Inflammatory macrophage treated with lipopolysaccharide for 4 hours (primary cell): ENCODE measurements around the gene UPF1.

Source experiments
- DNase-seq: peaks from one replicate; pipeline ENCODE4 v3.0.0-alpha.2; 2020

The UPF1 gene

DNA sequence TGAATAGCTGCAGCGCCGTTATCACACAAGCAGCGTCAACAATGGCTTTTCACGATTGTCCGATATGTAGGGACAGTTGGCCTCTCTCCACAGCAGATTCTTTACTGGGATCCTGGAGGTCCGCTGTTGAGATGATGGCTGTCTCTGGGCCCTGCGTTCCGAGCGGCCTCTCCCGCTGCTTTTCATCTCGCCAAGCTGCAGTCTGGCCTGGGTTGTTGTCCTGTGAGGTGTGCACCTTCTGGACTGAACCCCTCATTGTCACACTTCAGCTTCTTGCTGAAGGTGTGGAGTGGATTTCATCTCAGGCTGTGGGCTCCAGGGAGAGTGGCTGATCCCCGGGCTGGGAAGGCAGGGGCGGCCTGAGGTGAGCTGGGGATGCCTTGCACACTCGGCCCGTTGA is 9.6 kb downstream of the UPF1 start:
- no peak for DNase-seq

DNA sequence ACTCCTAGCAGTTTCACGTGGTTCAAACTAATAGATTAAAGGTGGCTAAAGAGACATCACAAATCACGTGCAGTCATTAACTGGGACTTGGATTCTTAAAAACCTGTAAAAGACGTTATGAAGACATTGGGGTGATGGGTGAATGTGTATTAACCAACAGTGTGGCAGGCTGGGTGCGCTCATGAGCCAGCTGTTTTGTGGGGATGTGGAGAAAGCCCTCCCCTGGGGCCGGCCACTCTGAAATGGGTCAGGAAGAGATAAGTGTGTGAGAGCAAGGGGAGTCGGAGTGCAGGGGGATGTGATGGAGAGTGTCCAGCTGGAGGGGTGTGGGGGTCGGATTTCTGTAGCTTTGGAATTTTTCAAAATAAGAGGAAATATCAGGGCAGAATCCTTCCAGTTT is 10.4 kb downstream of the UPF1 start:
- DNase-seq = no peak

DNA sequence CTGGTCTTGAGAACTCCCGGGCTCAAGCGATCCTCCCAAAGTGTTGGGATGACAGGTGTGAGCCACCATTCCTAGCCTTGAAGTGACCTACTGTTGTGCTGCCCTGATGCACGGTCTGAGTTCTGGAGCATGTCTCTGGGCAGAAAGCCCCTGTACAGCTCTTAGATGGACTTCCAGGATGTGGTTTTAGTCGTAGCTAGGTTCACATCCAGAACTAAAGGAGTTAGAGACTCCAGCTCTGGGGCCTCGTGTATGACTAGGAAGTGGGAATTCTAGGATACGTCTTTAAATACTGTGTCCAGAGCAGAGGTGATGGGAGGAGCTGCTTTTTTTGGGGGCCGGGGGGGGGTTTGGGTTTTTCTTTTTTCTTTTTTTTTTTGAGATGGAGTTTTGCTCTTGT is 12.2 kb downstream of the UPF1 start:
- DNase-seq = no peak

DNA sequence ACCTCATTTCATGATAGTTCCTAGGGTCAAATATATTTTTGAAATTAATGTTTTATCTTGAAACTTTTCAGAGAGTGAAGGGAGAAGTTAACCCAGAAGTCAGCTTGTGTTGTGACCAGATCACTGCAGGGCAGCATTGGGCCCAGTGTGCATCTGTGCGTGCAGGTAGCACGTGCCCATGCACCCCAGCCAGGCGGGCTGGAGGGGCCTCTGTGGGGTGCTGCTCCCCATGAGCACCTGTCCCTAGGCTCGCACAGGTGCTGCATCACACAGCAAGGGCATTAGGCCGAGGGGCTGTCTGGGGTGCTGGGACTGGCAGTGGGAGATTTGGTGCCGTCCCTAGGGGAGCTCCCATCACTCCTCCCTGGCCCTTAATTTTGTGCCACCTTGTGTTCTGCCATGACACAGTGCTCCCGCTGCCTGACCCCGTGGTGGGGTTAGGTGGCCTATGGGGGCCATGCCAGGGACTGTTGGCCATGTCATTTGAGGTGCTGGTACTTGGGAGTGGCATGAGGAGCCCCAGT is 13.1 kb downstream of the UPF1 start:
- no peak for DNase-seq

DNA sequence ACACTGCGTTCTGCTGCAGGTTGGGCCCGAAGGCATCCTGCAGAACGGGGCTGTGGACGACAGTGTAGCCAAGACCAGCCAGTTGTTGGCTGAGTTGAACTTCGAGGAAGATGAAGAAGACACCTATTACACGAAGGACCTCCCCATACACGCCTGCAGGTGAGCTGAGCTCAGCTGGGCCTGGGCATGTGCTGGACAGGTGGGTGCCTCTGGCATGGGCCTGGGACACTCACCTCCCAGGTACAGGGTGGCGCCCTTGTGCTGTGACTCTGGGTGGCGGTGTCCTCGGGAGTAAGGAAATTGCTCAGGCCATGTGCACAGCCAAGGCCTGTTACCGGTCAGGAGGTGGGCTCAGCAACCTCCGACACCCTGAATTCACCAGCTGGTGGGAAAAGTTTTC is 14.2 kb downstream of the UPF1 start:
- DNase-seq = no peak

DNA sequence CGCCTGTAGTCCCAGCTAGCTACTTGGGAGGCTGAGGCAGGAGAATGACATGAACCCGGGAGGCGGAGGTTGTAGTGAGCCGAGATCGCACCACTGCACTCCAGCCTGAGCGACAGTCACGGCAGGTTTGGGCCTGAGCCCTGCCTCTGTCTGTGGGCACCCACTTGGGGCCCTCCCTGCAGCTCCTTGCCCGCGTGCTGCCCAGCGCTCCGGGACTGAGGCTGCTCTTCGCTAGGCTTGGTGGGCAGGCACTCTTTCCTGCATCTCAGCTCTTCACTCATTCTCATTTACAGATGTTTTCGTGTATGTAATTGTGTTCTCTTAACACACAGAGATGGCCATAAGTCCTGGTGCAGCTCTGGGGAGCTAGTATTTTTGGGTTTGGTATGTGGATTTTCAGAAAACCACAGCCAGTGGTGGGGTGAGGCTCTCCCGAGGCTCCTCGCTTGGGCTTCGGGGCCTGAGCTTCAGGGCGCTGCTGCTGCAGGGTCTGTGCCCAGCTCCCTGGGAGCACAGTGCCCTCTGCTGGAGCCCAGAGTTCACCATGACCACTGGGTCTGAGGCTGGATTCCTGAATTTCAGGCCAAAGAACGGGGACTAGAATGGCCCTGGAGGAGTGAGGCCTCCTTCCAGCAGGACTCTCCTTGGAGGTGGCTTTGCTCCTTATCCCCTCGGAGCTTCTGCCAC is 15.2 kb downstream of the UPF1 start:
- peak; percentile 67 for DNase-seq

DNA sequence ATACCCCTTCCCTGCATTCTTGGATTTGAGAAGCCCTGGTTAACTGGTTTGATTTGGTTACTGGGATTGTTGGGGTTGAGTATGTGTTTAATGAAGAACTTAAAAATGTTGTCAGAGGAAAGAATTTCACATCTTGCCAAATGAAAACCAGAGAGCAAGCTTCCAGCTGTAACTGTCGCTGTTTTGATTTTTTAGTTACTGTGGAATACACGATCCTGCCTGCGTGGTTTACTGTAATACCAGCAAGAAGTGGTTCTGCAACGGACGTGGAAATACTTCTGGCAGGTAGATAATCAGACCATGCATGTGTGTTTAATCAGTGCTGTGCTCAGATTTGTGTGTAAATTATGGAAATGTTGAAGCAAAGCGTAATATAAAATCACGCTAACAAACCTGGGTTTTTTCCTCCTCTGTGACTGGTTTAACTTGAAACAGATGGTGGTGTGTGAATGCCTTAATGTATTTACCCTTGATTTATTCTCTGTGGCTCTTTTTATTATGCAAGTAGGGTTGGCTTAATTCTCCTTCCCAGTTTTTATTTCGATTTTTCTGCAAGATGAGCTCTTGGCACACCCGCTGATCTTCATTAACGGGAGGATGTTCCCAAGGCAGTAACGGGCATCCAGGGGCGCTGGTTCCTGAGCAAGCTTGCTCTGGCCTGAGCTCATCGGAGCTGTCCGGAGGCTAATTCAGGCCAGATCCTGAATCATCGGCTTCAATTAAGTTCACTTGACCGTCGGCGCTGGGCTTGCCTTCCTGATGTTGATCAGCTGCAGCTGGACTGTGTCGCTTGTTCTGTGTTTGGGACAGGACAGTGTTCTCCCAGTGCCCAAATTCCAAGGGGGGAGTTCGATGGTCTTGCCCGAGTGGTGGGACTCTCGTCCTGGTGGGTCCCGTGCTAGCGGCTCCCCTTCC is 16.0 kb downstream of the UPF1 start:
- no peak for DNase-seq

DNA sequence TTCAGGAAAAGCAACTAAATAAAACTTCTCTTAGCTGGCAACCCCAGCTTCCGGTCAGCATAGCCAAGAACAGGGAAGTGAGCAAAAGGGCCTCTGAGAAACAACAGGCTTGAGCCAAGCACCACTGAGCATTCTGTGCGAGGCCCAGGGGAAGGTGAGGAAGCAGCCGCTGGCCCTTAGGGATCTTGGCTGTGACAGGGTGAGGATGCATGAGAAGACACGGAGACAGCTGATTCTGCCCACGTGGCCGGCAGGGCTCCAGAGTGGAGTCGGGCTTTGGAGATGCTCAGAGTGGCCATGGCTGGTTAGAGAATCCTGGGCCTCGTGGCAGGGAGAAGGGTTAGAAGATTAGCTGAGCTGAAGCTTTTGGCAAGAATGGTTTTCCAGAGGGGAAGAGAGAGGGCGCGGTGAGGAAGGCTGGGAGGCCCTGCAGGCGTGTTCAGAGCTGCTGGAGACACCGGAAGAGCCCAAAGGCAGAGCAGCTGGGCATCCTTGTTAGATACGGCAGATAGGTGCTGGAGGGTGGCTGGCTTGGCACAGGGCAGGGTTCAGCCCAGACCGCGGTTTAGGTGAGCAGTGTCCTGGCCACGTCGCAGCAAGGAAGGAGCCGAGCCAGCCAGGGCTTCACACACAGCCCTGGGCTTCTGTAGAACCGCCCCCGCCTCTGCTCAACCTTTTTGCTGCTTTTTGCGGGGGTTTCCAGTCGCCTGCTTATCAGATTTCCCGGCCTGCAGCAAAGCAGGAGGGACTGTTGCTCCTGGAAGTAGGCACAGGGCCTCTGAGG is 17.3 kb downstream of the UPF1 start:
- DNase-seq = peak; percentile 83

DNA sequence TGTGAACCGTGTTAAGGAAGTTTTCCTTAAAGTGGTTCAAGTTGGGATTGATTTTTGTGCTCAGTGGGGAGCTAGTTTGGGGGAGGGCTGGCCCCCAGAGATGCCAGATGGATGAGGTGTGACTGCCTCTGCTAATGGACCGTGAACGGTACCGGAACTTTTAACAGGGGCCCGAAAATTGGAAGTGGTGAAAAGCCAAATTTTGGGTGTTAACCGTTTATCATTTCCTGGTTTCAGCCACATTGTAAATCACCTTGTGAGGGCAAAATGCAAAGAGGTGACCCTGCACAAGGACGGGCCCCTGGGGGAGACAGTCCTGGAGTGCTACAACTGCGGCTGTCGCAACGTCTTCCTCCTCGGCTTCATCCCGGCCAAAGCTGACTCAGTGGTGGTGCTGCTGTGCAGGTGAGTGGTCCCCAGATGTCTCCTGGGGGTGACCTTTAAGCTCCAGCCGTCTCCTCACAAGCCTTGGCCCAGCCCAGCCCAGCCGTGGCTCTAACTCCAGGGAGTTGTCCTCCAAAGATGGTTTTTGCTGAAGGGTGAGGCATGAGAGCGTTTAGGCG is 18.2 kb downstream of the UPF1 start:
- no peak for DNase-seq

DNA sequence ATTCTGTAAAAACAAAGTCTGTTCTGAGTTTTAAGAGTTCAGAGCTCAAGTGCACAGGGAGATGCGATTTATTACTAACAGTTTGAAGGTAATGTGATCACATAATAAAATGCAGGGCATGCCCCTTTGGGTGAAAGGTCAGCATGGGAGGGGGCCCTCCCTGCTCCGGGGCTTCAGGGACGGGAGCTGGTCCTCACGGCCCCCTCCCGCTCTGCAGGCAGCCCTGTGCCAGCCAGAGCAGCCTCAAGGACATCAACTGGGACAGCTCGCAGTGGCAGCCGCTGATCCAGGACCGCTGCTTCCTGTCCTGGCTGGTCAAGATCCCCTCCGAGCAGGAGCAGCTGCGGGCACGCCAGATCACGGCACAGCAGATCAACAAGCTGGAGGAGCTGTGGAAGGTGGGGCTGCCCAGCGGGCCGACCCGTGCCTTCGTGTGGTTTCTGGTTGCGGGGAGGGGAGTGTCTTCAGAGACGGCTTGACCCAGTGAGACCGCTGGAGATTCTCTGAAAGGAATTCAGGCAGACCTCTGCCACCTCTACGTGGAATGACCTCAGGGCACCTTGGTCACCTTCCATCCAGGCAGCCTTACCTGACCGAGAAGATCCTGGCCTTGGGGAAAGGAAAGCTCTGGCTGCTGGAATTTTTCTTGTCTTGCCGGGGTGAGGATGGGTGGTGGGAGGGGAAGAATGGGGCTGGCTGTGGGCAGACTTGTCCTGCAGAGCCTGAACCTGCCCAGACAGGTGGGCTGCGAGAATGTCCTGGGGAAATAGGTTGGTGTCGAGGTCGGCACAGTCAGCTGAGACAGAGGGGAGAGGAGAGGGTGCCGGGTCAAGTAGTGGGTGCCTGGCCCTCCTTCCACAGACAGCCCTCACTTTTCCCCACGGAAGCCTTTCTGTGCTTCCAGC is 19.0 kb downstream of the UPF1 start:
- DNase-seq = no peak

DNA sequence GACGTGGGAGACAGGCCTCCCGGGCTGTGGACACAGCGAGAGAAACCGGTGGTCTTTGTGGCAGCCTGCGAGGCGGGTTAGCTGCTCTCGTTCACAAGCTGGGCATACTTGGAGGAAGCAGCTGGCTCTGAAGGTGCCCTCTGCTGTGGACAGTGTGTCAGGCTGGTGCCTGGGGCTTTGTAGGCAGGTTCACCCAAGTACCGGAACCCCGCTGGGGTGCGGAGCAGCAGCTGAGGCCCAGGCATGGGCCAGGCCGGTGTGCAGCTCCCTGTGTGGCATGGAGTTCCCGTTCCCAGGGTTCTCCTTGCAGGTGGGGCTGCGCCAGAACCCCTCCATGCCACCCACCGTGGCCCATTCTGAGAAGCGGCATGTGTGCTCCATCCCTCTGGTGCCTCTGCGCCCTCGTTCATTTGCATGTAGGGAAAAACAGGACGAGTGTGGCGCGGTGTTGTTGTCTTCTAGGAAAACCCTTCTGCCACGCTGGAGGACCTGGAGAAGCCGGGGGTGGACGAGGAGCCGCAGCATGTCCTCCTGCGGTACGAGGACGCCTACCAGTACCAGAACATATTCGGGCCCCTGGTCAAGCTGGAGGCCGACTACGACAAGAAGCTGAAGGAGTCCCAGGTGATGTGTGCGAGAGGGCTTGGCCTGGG is 20.0 kb downstream of the UPF1 start:
- DNase-seq = no peak

DNA sequence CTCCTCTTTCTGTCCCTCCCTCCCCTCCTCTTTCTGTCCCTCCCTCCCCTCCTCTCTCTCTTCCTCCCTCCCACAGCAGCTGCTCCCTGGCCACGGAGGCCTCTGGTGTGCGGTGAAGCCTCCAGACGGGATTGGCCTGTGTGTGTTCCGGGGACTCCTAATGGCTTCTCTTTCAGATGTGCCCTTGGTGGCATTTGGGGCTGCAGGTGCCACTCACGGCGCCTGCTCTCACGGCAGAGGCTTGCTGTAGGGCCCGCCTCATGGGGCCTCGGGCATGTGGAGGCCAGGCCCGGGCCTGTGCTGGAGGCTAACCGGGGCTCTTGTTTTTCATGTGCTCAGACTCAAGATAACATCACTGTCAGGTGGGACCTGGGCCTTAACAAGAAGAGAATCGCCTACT is 20.9 kb downstream of the UPF1 start:
- no peak for DNase-seq

DNA sequence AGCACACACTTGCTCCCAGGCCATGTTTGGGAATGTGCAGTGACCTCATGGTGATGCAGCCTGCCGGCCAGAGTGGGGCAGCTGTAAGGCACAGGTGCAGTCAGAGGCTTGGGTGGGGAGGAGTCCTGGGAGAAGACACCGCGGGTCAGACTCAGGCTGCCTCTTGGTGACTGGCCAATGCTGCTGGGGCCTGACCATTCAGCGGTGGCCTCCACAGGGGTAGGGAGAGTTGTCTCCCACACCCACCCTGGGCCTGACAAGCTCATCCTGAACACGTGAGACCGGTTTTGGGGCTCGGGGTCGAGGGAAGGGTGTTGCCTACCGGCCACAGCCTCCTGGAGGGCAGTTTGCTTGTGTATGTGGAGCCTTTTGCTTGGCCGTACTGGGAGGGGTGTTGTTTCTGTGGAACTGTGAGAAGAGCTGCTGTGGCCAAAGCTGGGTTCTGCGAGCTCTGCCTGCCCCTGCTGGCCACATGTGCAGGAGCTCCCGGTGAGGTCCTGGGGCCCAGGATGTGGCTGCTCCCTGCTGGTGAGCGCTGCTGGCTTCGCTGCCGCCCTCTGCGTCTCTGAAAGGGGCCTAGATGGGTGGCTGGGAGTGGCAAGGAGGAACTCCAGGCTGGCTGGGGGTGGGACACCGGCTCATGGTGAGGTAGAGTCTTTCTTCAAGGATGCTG is 22.1 kb downstream of the UPF1 start:
- DNase-seq = no peak

DNA sequence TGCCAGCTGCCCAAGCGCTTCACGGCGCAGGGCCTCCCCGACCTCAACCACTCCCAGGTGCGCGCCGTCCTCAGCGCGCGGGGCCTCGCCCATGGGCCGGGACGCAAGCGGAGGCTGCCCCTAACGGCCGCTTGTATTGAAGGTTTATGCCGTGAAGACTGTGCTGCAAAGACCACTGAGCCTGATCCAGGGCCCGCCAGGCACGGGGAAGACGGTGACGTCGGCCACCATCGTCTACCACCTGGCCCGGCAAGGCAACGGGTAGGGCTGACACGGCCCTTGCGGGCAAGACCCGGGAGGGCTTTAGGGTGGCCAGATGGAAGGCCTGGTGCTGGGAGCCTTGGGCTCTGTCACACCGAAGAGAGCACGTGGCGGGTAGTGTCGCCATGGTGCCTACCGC is 23.2 kb downstream of the UPF1 start:
- DNase-seq = no peak

DNA sequence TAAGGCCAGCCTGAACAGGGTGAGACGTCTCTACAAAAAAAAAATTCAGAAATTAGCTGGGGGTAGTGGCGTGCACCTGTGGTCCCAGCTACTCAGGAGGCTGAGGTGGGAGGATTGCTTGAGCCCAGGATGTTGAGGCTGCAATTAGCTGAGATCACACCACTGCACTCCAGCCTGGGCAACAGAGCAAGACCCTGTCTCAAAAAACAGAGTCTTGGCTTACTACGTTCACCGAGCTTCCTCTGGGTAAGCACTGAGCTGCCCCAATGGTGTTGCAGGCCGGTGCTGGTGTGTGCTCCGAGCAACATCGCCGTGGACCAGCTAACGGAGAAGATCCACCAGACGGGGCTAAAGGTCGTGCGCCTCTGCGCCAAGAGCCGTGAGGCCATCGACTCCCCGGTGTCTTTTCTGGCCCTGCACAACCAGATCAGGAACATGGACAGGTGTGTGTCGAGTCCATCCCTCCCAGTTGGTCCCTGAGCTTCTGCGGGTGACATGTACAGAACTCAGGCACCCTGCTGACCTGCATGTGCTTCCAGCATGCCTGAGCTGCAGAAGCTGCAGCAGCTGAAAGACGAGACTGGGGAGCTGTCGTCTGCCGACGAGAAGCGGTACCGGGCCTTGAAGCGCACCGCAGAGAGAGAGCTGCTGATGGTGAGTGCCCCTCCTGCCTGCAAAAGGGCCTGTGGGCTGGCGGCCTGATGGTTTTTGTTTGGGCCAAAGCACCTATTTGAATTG is 24.1 kb downstream of the UPF1 start:
- DNase-seq = no peak

DNA sequence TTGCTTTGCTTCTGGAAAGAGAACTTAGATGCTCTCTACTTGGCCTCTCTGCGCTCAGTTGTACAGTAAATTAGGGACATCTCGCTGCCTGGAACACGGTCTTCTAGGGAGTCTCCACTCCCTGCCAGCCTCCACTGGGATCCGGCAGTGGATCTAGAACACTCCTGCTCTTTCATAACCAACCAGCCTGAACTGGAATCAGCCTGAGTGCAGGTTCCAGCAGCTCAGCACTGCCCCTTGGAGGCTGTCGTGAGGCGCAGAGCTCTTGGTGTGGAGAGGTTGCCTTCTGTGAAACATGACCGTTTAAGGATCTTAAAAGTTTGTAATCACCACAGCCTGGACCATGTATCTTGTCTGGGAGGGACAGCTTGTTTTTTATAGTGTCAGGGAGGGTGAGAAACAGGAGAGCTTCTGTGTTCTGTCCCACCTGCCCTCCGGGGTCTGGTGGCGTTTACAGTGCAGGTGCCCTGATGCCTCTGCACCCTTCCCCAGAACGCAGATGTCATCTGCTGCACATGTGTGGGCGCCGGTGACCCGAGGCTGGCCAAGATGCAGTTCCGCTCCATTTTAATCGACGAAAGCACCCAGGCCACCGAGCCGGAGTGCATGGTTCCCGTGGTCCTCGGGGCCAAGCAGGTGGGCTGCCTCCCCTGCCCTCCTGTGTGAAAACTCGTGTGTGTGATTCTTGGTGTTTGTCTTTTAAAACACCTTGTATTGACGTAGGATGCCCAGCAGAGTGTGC is 24.8 kb downstream of the UPF1 start:
- no peak for DNase-seq

DNA sequence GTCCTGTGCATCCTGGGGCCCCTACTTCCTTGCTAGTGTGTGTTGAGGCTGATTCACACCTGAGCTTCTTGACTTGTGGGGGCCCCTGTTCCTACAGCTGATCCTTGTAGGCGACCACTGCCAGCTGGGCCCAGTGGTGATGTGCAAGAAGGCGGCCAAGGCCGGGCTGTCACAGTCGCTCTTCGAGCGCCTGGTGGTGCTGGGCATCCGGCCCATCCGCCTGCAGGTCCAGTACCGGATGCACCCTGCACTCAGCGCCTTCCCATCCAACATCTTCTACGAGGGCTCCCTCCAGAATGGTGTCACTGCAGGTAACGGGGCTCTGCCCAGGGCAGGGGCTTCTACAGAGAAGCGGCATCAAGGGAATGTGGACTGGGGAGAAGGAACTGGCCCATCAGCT is 25.5 kb downstream of the UPF1 start:
- no peak for DNase-seq

DNA sequence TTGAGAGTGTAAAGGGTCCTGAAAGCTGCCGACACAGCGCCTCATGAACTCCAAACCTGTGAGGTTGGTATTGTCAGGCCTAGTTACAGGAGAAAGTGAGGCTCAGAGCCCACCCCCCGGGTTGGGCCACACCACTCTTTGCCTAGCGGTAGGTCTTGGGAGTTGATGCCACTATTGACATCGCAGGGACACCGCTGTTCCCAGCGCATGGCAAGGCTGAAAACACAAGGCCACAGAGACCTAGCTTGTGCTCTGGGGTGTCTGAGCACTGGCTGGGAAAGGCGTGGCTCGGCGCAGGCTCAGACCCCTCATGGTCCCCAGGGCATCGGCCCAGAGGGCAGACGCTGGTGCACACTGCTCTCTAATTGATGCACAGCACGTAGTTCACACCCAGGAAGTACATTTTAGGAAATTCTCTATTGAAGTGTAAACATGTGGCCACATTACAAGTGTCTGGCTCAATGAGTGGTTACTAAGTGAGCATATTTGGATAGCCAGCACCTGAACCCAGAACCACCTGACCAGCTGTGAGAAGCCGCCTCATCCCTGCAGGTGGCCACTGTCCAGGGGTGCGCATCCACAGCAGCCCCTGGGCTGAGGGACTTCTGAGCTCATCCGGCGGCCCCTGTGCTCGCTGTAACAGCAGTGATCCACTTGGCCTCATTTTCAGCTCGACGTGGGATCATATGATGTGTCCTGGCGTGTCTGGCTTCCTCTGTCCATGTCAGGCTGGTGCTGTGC is 27.3 kb downstream of the UPF1 start:
- DNase-seq = no peak
